GM19328 (cell line): Measurements from ENCODE around the gene SLC7A7.
"Not testable (repeated sequence)": the region's sequence is repeated elsewhere in the genome, so short reads cannot be mapped to it uniquely, and the experiment has no call there.

Experiments used
- ATAC-seq: cut with Tn5 transposase; IDR thresholded peaks from one replicate; pipeline ENCODE4 v1.9.1; 2021; ENCODE audit warnings: mild to moderate bottlenecking, moderate library complexity; ENCODE audit not compliant: unreplicated experiment

Gene SLC7A7

GRCh38 chr14:22822016-22822570 is 6.9 kb upstream of the SLC7A7 start:
- no peak for ATAC-seq

GRCh38 chr14:22821193-22822015 is 6.2 kb upstream of the SLC7A7 start:
- no peak for ATAC-seq

GRCh38 chr14:22820731-22821130 is 5.5 kb upstream of the SLC7A7 start:
- ATAC-seq: no peak

- no peak for ATAC-seq
These were observed 4.1 kb upstream of the SLC7A7 start for GRCh38 chr14:22819151-22819988.

GRCh38 chr14:22814373-22814772 is 862 bp downstream of the SLC7A7 start:
- ATAC-seq: no peak

- ATAC-seq: no peak
These were observed 2.1 kb downstream of the SLC7A7 start for GRCh38 chr14:22813145-22813544.

GRCh38 chr14:22812744-22813143 is 2.5 kb downstream of the SLC7A7 start:
- ATAC-seq: no peak

- no peak for ATAC-seq
These were observed 3.5 kb downstream of the SLC7A7 start for GRCh38 chr14:22811722-22812121.

- ATAC-seq: no peak
These were observed 6.6 kb downstream of the SLC7A7 start for GRCh38 chr14:22808388-22809209.

- ATAC-seq: no peak
These were observed 7.7 kb downstream of the SLC7A7 start for GRCh38 chr14:22807432-22808087.

GRCh38 chr14:22805235-22805634 is 10.0 kb downstream of the SLC7A7 start:
- ATAC-seq: not testable (repeated sequence)

- no peak for ATAC-seq
These were observed 11.6 kb downstream of the SLC7A7 start for GRCh38 chr14:22803687-22803974.

GRCh38 chr14:22802860-22803686 is 12.2 kb downstream of the SLC7A7 start:
- no peak for ATAC-seq

GRCh38 chr14:22801716-22802115 is 13.5 kb downstream of the SLC7A7 start:
- no peak for ATAC-seq

- ATAC-seq: no peak
These were observed 14.9 kb downstream of the SLC7A7 start for GRCh38 chr14:22800346-22800745.

- no peak for ATAC-seq
These were observed 16.7 kb downstream of the SLC7A7 start for GRCh38 chr14:22798528-22798927.

GRCh38 chr14:22797017-22797917 is 18.0 kb downstream of the SLC7A7 start:
- ATAC-seq: no peak

- ATAC-seq: no peak
These were observed 19.0 kb downstream of the SLC7A7 start for GRCh38 chr14:22796087-22796707.
